K562 (cell line): ENCODE results near the gene SPATA45. TPM values are rescaled to one million over a fixed set of nuclear protein-coding genes. Genes with fewer than 3 reads are reported as not detected.
A peak's percentile ranks its signal among the peaks of the same experiment; 100 is the strongest.

Experiments used
- ATAC-seq: fragments of 200-7000 bp; cut with Tn5 transposase; 3 replicates; pipeline ENCODE4 v1.9.1; 2020; ENCODE audit warnings: moderate library complexity
- BruUV-seq: library from RNA; stranded (reverse); fragments of 400-500 nt; replicated peaks from 2 replicates; lab custom pipeline; 2021; lab: Mats Ljungman, UMichigan
- CTCF ChIA-PET: fragments of 300-600 bp; formaldehyde crosslinking; extraction: SDS; loops from one replicate; lab custom pipeline; 2021; ENCODE audit warnings: low intra/inter-chr PET ratio; lab: Yijun Ruan, JAX
- POLR2A ChIA-PET: fragments of 300-600, 350-650 bp; sonication (Branson Sonifier 250); formaldehyde crosslinking; extraction: SDS; loops from one replicate; lab custom pipeline; 2021; ENCODE audit warnings: antibody characterized with exemption, inconsistent platforms; lab: Yijun Ruan, JAX
- DNase-seq, 4 experiments: peaks; one replicate each; pipeline versions ENCODE4 v3.0.0 to v3.0.0-alpha.2; 2011 to 2018; ENCODE audit warnings: low spot score in 3 of 4, mixed read lengths in 3 of 4; ENCODE audit errors: extremely low read depth in 1 of 4
- FAIRE-seq: peaks from 2 replicates; lab custom pipeline; 2011; peaks lifted over from hg19 to GRCh38; lab: Jason Lieb, UNC
- H2AFZ ChIP-seq: 2 replicates; pipeline ENCODE4 v1.6.0; 2011; ENCODE audit warnings: low read depth, low read length, control low read depth, inconsistent platforms
- H3K27ac ChIP-seq: fragments of 200-600 bp; 3 replicates; pipeline ENCODE4 v1.8.0; 2011; ENCODE audit warnings: low read depth, mild to moderate bottlenecking, control low read depth, inconsistent platforms, low read length, moderate library complexity, mixed read lengths; ENCODE audit errors: extremely low read depth
- H3K27me3 ChIP-seq, 2 experiments: fragments of 300-600 bp in 1 of 2; 2 replicates in 1 of 2; 3 replicates in 1 of 2; pipeline versions ENCODE4 v1.6.0 to v1.8.0; 2011; ENCODE audit warnings: inconsistent platforms in 2 of 2, low read length in 2 of 2, mild to moderate bottlenecking in 1 of 2, mixed read lengths in 1 of 2, moderate library complexity in 1 of 2; ENCODE audit not compliant: control insufficient read depth in 2 of 2, insufficient read depth in 2 of 2
- H3K36me3 ChIP-seq: fragments of 300-600 bp; 3 replicates; pipeline ENCODE4 v1.8.0; 2011; ENCODE audit warnings: mild to moderate bottlenecking, low read length, inconsistent platforms; ENCODE audit not compliant: control insufficient read depth, insufficient read depth
- H3K4me1 ChIP-seq, 2 experiments: fragments of 200-600 bp in 1 of 2; replicated peaks in 1 of 2; 2 replicates in 1 of 2; 3 replicates in 1 of 2; pipeline versions ENCODE4 v1.5.1 to v1.8.0; 2011; ENCODE audit warnings: inconsistent platforms in 2 of 2, low read length in 2 of 2, mild to moderate bottlenecking in 1 of 2, mixed read lengths in 1 of 2, moderate library complexity in 1 of 2; ENCODE audit not compliant: control insufficient read depth in 2 of 2, insufficient read depth in 2 of 2
- H3K4me2 ChIP-seq: 2 replicates; pipeline ENCODE4 v1.6.1; 2011; ENCODE audit warnings: low read length, control low read depth, inconsistent platforms, mixed read lengths; ENCODE audit not compliant: insufficient read depth
- H3K4me3 ChIP-seq: fragments of 200-600 bp; sonication (generic), shearing (Covaris generic); 2 replicates; pipeline ENCODE4 v1.5.1; 2016; ENCODE audit warnings: control low read depth, inconsistent platforms
- H3K79me2 ChIP-seq: fragments of 200-600 bp; 3 replicates; pipeline ENCODE4 v1.8.0; 2011; ENCODE audit warnings: low read length, inconsistent platforms; ENCODE audit not compliant: control insufficient read depth, insufficient read depth
- H3K9ac ChIP-seq, 2 experiments: 2 replicates each; pipeline versions ENCODE4 v1.6.0 to v1.6.1; 2011; ENCODE audit warnings: low read depth in 2 of 2, low read length in 2 of 2, control low read depth in 1 of 2, inconsistent platforms in 1 of 2, mild to moderate bottlenecking in 1 of 2, mixed read lengths in 1 of 2; ENCODE audit not compliant: insufficient read depth in 1 of 2
- H3K9me1 ChIP-seq: one replicate; pipeline ENCODE4 v1.6.0; 2011; ENCODE audit warnings: inconsistent platforms, mild to moderate bottlenecking, low read length, moderate library complexity; ENCODE audit not compliant: control insufficient read depth, insufficient read depth
- H3K9me3 ChIP-seq: replicated peaks from 2 replicates; pipeline ENCODE4 v1.5.1; 2011; ENCODE audit warnings: low read depth, low read length, inconsistent platforms; ENCODE audit not compliant: control insufficient read depth, insufficient read depth
- H4K20me1 ChIP-seq: replicated peaks from 2 replicates; pipeline ENCODE4 v1.6.1; 2011; ENCODE audit warnings: low read length, inconsistent platforms, mixed read lengths; ENCODE audit not compliant: control insufficient read depth, insufficient read depth
- C11orf30 ChIP-seq: fragments of 450-650 bp; IDR thresholded peaks from 2 replicates; pipeline ENCODE4 v1.6.1; 2016; ENCODE audit warnings: low read depth, mild to moderate bottlenecking
- DPF2 ChIP-seq: fragments of 450-650 bp; IDR thresholded peaks from 2 replicates; pipeline ENCODE4 v1.6.1; 2016
- FOXM1 ChIP-seq, 2 experiments: fragments of 450-650 bp in 1 of 2; sonication (generic) in 1 of 2; formaldehyde crosslinking in 1 of 2; IDR thresholded peaks; 2 replicates each; pipeline versions ENCODE4 v1.6.1 to v1.9.0; 2017 to 2022; ENCODE audit warnings: low read depth in 2 of 2, mild to moderate bottlenecking in 2 of 2, missing genetic modification reagents in 1 of 2, moderate library complexity in 1 of 2
- MAFF ChIP-seq: IDR thresholded peaks from 2 replicates; pipeline ENCODE4 v1.6.1; 2012; ENCODE audit warnings: low read length, improper control_type of control experiment
- MAFG ChIP-seq: fragments of 450-650 bp; conservative IDR thresholded peaks from 2 replicates; pipeline ENCODE4 v1.6.1; 2016; ENCODE audit warnings: missing genetic modification characterization, missing compliant biosample characterization
- MAFK ChIP-seq: IDR thresholded peaks from 2 replicates; pipeline ENCODE4 v1.6.1; 2011; ENCODE audit warnings: low read length, improper control_type of control experiment
- NBN ChIP-seq: fragments of 450-650 bp; IDR thresholded peaks from 2 replicates; pipeline ENCODE4 v1.6.1; 2016; ENCODE audit warnings: low read depth, mild to moderate bottlenecking
- PCBP2 ChIP-seq: fragments of 200-400 bp; formaldehyde crosslinking; IDR thresholded peaks from 2 replicates; pipeline ENCODE4 v1.6.1; 2018; ENCODE audit warnings: low read length, low read depth, mild to moderate bottlenecking, moderate library complexity; ENCODE audit not compliant: poor library complexity, severe bottlenecking
- PRMT5 ChIP-seq: sonication (generic); formaldehyde crosslinking; IDR thresholded peaks from 2 replicates; pipeline ENCODE4 v1.5.0; 2020; ENCODE audit warnings: missing genetic modification reagents
- SAFB ChIP-seq: fragments of 200-400 bp; formaldehyde crosslinking; IDR thresholded peaks from 2 replicates; pipeline ENCODE4 v1.6.1; 2017; ENCODE audit warnings: low read depth, low read length, borderline replicate concordance
- ZFX ChIP-seq: sonication (generic); formaldehyde crosslinking; IDR thresholded peaks from 2 replicates; pipeline ENCODE4 v1.8.0; 2022; ENCODE audit warnings: mild to moderate bottlenecking, missing genetic modification reagents, moderate library complexity
- ZNF316 ChIP-seq: fragments of 450-650 bp; IDR thresholded peaks from 2 replicates; pipeline ENCODE4 v1.6.1; 2016
- WGBS: fragments of 100-300 bp; shearing (Covaris generic); methylation state at CpG from one replicate; pipeline ENCODE4 v1.1.6; 2016; ENCODE audit warnings: low coverage, mixed read lengths; ENCODE audit not compliant: insufficient coverage; ENCODE audit errors: missing lambda C conversion rate; 5-methylcytosine and 5-hydroxymethylcytosine counted together
- in situ Hi-C: fragments of 300-500 bp; cut with MboI; formaldehyde crosslinking; loops from 4 replicates; pipeline ENCODE4 v1.15.0; 2018; ENCODE audit warnings: inconsistent platforms, mixed read lengths
- intact Hi-C: fragments of 100-400 bp; cut with micrococcal nuclease; formaldehyde crosslinking; loops from 2 replicates; pipeline ENCODE4 v1.14.2; 2022
- polyA plus RNA-seq, 8 experiments: library from polyadenylated mRNA; depleted of rRNA in 4 of 8; stranded (reverse) in 5 of 8; unstranded in 3 of 8; fragments of >200 nt; fragmentation: Nextera tagmentation in 2 of 8; fragmentation: Illumina TruSeq in 1 of 8; extraction: Ambion mirVana in 2 of 8; extraction: Trizol in 1 of 8; gene quantifications; 2 replicates each; pipeline versions ENCODE4 v1.2.1 to v1.2.3, GENCODE V29; 2011 to 2014; ENCODE audit warnings: inconsistent platforms in 1 of 8, missing spikeins in 1 of 8
- total RNA-seq, 7 experiments: library from RNA; depleted of rRNA in 6 of 7; stranded (reverse); fragments of >200 nt in 6 of 7; fragmentation: Illumina TruSeq in 2 of 7; extraction: Trizol in 2 of 7; gene quantifications; 2 replicates each; pipeline versions ENCODE4 v1.2.1 to v1.2.3, GENCODE V29; 2011 to 2021; ENCODE audit warnings: low replicate concordance in 1 of 7

SPATA45 gene
- total and polyA plus RNA-seq, 9 of the 15 experiments (the other 6 are each of a cell fraction or from before 2014, with no cell fraction given): 0.18 TPM; not detected in 8

GRCh38 chr1:212820969-212821368, 26.5 kb downstream of the SPATA45 start:
- intact Hi-C loops (no loop called here), in situ Hi-C loops (no loop called here)
- Histone ChIP-seq H3K9me1 (no peaks in the 10 kb centered on the region), H3K4me1 (no peaks in the 10 kb centered on the region), H2AFZ (no peak overlapping the region), H3K9me3 (peaks cover 7% of the 10 kb centered on the region), H3K79me2 (no peaks in the 10 kb centered on the region), H3K27me3 (0 out of 5 replicates have a peak, but pooled peaks cover 0 to 4% of the 10 kb centered on the region in 2 experiments), H3K9ac (no peak overlapping the region), H3K4me3 (no peak overlapping the region), H3K27ac (no peak overlapping the region), H3K4me2 (no peak overlapping the region), H3K36me3 (no peaks in the 10 kb centered on the region), H4K20me1 (no peaks in the 10 kb centered on the region)
- DNase-seq: no peak
- POLR2A ChIA-PET: interaction anchor here (1.0 to 1.5 kb wide), 4 partner anchors 8 to 42 kb away, joined by 3 to 5 read pairs (median 4); no protein-coding TSS in a partner anchor
- FAIRE-seq: no peak
- WGBS: 19% methylated on average over 2 of the region's 2 CpGs
- BruUV-seq: no TSS peak
- no peak for ATAC-seq
- CTCF ChIA-PET: no interaction called here
- TF ChIP-seq MAFK: peak; percentile 59; the same call in 1 of the 2 replicates
- TF ChIP-seq C11orf30: peak; percentile 79
- TF ChIP-seq SAFB: no peak
- peak; percentile 86 for TF ChIP-seq ZNF316
- TF ChIP-seq FOXM1 (IDR thresholded peaks at IDR 0.05; ENCODE audit: low read depth): no peak
- TF ChIP-seq FOXM1 (CRISPR knock-in tag; IDR thresholded peaks at IDR 0.05; ENCODE audit: low read depth): no peak
- no peak for TF ChIP-seq PCBP2
- TF ChIP-seq NBN: no peak
- TF ChIP-seq MAFG (tag): peak; percentile 71
- no peak for TF ChIP-seq ZFX
- TF ChIP-seq MAFF: peak; percentile 55; the same call in 1 of the 2 replicates
- TF ChIP-seq DPF2: no peak
- no peak for TF ChIP-seq PRMT5
